Neural cell (in vitro differentiated cells): ENCODE measurements around the gene HK1. TPM values are rescaled to one million over a fixed set of nuclear protein-coding genes. Genes with fewer than 3 reads are reported as not detected.

Experiments
- polyA plus RNA-seq: library from polyadenylated mRNA; depleted of rRNA; stranded (reverse); fragments of >200 nt; gene quantifications from 2 replicates; pipeline ENCODE4 v1.2.3, GENCODE V29; 2014

Gene HK1
- polyA plus RNA-seq, 1 donor from 2014 or later: 60.5 TPM

Other genes with a start within 250 kb of the HK1 start
- not detected in 2 replicates for gene SRGN, start 190.4 kb upstream of the HK1 start, polyA plus RNA-seq
- 44.2 and 48.9 TPM in 2 replicates for gene VPS26A, start 154.3 kb upstream of the HK1 start, polyA plus RNA-seq
- gene SUPV3L1, start 98.3 kb upstream of the HK1 start, polyA plus RNA-seq: 30.8 and 33.3 TPM in 2 replicates
- 0.07 TPM in 1 of 2 replicates, not detected in the other for gene HKDC1, start 58.2 kb upstream of the HK1 start, polyA plus RNA-seq
- gene TACR2, start 138.4 kb downstream of the HK1 start, polyA plus RNA-seq: not detected in 2 replicates
- gene TSPAN15, start 173.0 kb downstream of the HK1 start, polyA plus RNA-seq: 1.2 and 3.2 TPM in 2 replicates